Breast epithelium (tissue), 3 donors: ENCODE measurements around the gene NOL3.

Source experiments
- POLR2AphosphoS5 ChIP-seq, 3 donors: sonication (generic); formaldehyde crosslinking; IDR thresholded peaks; one replicate each; pipeline ENCODE4 v1.6.1; 2017; ENCODE audit warnings: antibody characterized with exemption in 3 of 3
- TF ChIP-seq, protein P1 (sequence below), 3 donors: fragments of 450-650 bp; IDR thresholded peaks; one replicate each; pipeline ENCODE4 v1.5.1; 2016 to 2017; ENCODE audit warnings: antibody characterized with exemption in 3 of 3, mild to moderate bottlenecking in 3 of 3, moderate library complexity in 3 of 3

DNA sequence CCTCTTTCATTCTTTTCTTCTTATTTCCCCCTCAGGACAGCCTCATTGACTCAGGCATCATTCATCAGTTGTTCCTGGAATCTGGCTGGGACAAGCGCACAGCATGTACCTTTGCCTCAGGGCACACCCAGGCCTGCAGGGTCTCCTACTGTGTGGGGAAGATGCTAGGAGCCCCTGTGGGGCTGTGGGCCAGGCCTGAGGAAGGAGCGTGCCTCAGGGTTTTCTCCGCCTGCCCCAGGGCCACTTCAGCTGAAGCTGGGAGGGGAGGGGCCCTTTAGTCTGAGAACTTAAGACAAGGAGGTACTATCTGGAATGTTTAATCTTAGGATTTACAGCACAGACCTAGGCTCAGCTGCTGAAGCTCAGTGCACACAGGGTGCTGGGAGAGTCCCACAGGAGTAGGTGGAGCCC is 36.5 kb downstream of the NOL3 start:
- TF ChIP-seq, protein P1, sequence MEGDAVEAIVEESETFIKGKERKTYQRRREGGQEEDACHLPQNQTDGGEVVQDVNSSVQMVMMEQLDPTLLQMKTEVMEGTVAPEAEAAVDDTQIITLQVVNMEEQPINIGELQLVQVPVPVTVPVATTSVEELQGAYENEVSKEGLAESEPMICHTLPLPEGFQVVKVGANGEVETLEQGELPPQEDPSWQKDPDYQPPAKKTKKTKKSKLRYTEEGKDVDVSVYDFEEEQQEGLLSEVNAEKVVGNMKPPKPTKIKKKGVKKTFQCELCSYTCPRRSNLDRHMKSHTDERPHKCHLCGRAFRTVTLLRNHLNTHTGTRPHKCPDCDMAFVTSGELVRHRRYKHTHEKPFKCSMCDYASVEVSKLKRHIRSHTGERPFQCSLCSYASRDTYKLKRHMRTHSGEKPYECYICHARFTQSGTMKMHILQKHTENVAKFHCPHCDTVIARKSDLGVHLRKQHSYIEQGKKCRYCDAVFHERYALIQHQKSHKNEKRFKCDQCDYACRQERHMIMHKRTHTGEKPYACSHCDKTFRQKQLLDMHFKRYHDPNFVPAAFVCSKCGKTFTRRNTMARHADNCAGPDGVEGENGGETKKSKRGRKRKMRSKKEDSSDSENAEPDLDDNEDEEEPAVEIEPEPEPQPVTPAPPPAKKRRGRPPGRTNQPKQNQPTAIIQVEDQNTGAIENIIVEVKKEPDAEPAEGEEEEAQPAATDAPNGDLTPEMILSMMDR (IDR thresholded peaks at IDR 0.05), result no peak
- no peak for TF ChIP-seq POLR2AphosphoS5 (IDR thresholded peaks at IDR 0.05)
